Stromal cell of bone marrow (primary cell): ENCODE measurements around the gene CDV3.
"Not testable (repeated sequence)": the region's sequence is repeated elsewhere in the genome, so short reads cannot be mapped to it uniquely, and the experiment has no call there.

Source experiments
- DNase-seq: peaks from one replicate; pipeline ENCODE4 v3.0.0-alpha.2; 2012; ENCODE audit warnings: low read depth

Gene CDV3, protein sequence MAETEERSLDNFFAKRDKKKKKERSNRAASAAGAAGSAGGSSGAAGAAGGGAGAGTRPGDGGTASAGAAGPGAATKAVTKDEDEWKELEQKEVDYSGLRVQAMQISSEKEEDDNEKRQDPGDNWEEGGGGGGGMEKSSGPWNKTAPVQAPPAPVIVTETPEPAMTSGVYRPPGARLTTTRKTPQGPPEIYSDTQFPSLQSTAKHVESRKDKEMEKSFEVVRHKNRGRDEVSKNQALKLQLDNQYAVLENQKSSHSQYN

GRCh38 chr3:133573629-133574194 lies at the start of gene CDV3:
Gene CDV3 (plus strand): TSS chr3:133573686. CDS start chr3:133574045, 359 bp downstream.
- no peak for DNase-seq

DNA sequence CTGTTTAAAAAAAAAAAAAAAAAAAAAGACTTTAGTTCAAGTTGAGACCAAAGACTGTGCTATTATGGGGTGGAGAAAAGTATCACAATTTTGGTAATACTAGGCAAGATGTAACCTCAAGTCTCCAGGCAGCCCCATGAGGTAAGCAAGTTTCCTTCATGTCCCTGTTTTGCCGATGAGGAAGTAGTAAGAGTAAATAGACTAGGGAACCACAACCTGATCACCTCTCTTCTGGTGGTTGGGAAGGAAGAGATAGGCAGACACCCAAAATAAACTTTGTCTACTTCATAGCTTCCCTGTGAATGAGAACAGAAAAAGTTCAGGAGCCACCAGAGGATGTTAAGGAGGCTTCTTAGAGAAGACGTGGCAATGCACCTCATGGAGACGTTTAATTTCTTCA lies 49.7 kb upstream of the CDV3 start:
- not testable (repeated sequence) for DNase-seq

GRCh38 chr3:133525435-133525834 lies 48.1 kb upstream of the CDV3 start:
- DNase-seq: no peak

- DNase-seq: no peak
Observed at GRCh38 chr3:133527081-133527715, 46.3 kb upstream of the CDV3 start.

DNA sequence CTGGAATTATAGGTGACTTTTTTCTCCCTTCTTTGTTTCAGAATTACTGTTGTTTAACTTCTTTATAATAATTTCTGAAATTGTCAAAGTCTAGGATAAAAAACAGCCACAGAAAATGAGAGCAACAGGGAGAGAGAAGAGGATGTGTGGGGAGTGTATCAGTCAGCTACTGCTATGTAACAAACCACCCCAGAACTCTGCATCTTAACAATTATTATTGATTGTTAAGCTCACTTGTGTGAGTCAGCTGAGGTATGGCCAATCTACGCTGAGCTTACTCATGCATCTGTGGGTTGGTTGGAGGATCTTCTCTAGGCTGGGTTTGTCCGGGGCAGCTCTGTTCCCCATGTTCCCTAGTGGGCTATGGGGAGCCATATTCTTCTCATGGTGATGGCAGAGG lies 43.7 kb upstream of the CDV3 start:
- no peak for DNase-seq

GRCh38 chr3:133531981-133532380 lies 41.5 kb upstream of the CDV3 start:
- peak; percentile 59 for DNase-seq

- DNase-seq: no peak
Observed at GRCh38 chr3:133532951-133533350, 40.5 kb upstream of the CDV3 start.

GRCh38 chr3:133535971-133536881 lies 37.3 kb upstream of the CDV3 start:
- DNase-seq: peak; percentile 87

DNA sequence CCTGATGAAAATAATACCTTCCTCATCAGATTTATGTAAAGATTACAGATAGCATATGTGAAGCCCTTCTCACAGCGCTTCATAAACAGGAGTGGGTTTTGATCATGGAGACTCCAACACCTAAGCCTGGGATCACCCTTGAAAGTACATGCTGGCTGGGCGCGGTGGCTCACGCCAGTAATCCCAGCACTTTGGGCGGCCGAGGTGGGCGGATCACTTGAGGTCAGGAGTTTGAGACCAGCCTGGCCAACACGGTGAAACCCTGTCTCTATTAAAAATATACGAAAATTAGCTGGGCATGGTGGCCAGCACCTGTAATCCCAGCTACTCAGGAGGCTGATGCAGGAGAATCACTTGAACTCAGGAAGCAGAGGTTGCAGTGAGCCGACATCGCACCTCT lies 36.4 kb upstream of the CDV3 start:
- not testable (repeated sequence) for DNase-seq

DNA sequence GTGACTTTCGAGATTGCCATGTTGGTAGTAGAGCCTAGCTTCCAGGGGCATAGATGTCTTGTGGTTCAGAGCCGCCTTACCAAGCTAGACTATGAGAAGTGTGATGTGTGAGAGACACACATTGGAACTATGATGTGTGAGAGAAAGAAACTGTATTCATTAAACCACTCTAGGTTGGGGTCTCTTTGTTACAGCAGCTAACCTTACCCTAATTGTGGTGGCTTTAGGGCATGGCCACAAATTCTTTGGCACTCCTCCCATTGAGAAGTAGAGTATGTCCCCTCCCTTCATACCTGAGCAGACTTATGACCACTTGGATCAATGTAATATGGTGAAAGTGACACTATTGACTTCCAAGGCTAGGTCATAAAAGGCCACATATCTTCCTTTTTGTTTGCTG lies 35.3 kb upstream of the CDV3 start:
- DNase-seq: no peak

GRCh38 chr3:133540896-133541674 lies 32.4 kb upstream of the CDV3 start:
- DNase-seq: no peak

- no peak for DNase-seq
Observed at GRCh38 chr3:133542871-133543270, 30.6 kb upstream of the CDV3 start.

DNA sequence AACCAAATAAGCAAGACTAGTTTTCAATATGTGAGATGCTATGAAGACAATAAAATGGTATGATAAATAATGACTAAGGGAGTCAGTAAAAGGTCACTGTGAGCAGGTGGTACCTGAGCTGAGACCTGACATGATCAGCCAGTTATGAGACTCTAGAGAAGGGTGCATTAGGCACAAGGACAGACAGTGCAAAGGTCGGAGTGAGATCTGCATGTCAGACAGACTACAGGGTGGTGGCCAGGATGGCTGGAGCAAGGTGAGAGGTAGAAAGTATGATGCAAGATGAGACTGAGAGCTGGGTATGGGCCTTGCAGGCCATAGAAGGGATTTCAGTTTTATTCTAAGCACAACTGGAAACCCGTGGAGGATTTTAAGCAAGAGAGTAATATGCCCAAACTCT lies 28.5 kb upstream of the CDV3 start:
- DNase-seq: not testable (repeated sequence)

DNA sequence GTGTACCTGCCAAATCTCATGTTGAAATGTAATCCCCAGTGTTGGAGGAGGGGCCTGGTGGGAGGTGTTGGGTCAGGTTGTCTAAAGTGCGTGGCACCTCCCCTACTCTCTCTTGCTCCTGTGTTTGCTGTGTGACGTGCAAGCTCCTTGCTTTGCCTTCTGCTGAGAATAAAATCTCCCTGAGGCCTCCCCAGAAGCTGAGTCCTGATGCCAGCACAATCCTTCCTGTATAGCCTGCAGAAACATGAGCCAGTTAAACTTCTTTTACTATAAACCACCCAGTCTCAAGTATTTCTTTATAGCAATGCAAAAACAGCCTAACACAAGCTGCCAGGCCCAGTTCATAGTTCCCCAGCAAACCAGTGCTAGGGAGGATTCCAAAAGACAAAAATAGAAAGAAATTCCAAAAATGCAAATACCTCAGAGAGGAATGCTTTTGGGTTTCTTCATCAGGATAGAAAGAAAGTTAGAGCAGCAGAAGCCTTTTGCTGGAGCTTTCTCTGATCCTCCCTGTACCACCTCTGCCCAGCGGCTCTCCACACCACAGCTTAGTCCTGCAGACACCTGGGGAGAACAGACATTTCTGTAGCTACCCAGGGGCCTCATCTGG lies 25.9 kb upstream of the CDV3 start:
- DNase-seq: no peak

DNA sequence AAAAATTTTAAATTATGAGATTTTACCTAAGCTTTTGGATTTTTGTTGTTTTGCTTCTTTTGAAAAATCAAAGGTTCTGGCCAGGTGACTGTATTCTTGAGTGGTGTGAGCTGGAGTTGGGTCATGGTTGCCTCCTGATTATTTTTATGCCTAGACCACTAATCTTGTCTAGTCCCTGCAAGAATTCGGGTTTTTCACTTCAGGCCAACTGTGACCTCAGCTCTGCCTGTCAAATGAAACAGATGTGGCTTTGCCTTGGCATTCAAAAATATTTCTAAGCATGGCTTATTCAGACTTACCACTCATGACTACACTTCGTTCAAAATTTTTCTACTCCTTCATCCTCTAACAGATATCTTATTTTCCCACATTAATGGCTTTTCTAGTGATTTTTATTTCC lies 25.4 kb upstream of the CDV3 start:
- no peak for DNase-seq

- DNase-seq: no peak
Observed at GRCh38 chr3:133549565-133549964, 23.9 kb upstream of the CDV3 start.

- not testable (repeated sequence) for DNase-seq
Observed at GRCh38 chr3:133551589-133551988, 21.9 kb upstream of the CDV3 start.

- no peak for DNase-seq
Observed at GRCh38 chr3:133561679-133562078, 11.8 kb upstream of the CDV3 start.

- DNase-seq: no peak
Observed at GRCh38 chr3:133562376-133562775, 11.1 kb upstream of the CDV3 start.

DNA sequence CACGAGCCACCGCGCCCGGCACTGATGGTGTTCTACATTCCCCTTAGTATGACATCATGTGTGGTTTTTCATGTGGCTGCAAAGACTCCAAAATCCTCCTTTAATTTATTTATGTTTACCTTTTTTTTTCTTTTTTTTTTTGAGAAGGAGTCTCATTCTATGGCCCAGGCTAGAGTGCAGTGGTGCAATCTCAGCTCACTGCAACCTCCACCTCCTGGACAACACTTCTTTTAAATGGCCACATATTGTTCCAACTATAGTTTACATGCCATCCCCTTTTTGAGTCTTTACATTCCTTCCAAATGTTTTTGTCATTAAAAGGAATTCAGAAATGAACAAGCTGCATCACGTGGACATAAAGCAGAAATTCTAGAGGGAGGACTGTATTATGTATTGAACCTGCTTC lies 10.3 kb upstream of the CDV3 start:
- no peak for DNase-seq

DNA sequence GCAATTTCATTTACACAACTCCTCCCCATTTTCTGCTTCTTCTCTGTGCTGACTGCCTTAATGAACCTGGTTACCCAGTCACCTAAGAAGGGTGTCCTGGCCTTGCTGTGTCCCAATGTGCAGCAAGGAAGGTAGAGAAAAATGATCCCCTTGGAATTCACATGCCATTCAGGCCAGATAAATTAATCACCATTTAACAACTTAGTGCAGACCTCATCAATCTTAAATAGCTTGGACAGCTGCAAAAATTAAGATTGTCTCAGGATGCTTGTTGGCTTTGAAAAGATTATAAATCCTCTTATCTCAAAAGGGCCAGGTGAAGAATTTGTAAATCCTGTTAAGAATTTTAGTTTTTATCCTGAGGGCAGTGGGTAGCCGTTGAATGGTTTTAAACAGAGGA lies 9.7 kb upstream of the CDV3 start:
- no peak for DNase-seq
